ENCODE results near the gene VASH1. TPM values are rescaled to one million over a fixed set of nuclear protein-coding genes. Genes with fewer than 3 reads are reported as not detected.

Gene VASH1
- total RNA-seq, 8 experiments from 2014 or later = 1.1 to 29.5 (median 13.4) TPM

Other genes starting within 250 kb of the VASH1 start
- gene ANGEL1, start 51.4 kb downstream of the VASH1 start, total RNA-seq = 10 to 100 TPM; 10.5 to 34.6 (median 13.3) TPM
- under 1 TPM in 2 of 8 experiments, not detected in 6; 0.38 to 0.80 TPM for gene LRRC74A, start 64.9 kb downstream of the VASH1 start, total RNA-seq